Pancreas (tissue), 10 donors: ENCODE results near the gene NELL1. TPM values are rescaled to one million over a fixed set of nuclear protein-coding genes. Genes with fewer than 3 reads are reported as not detected.

Source experiments
- ATAC-seq, 4 donors: fragments of 200-7000 bp; cut with Tn5 transposase; one replicate each; pipeline versions ENCODE4 v1.8.0 to v1.9.1; 2020; ENCODE audit warnings: mild to moderate bottlenecking in 4 of 4, moderate library complexity in 4 of 4
- DNase-seq, 6 donors: peaks; one replicate each; pipeline ENCODE4 v3.0.0-alpha.2; 2020
- FAIRE-seq: peaks from 2 replicates; lab custom pipeline; 2012; peaks lifted over from hg19 to GRCh38; lab: Jason Lieb, UNC
- H3K27ac ChIP-seq, 4 donors: fragments of 200-600 bp; sonication (generic); 1 replicate in 3 of 4; 2 replicates in 1 of 4; pipeline versions ENCODE4 v1.5.0 to v1.8.0; 2020
- H3K27me3 ChIP-seq, 4 donors: fragments of 200-600 bp; one replicate each; pipeline ENCODE4 v1.8.0; 2021
- H3K36me3 ChIP-seq, 3 donors: fragments of 200-600 bp; sonication (generic) in 1 of 3; one replicate each; pipeline versions ENCODE4 v1.5.0 to v1.8.0; 2020 to 2021
- H3K4me1 ChIP-seq, 3 donors: fragments of 200-600 bp; one replicate each; pipeline ENCODE4 v1.8.0; 2021
- H3K4me3 ChIP-seq, 4 donors: fragments of 200-600 bp; sonication (generic) in 2 of 4; one replicate each; pipeline versions ENCODE4 v1.5.0 to v1.8.0; 2020 to 2021
- H3K9me3 ChIP-seq, 4 donors: fragments of 200-600 bp; one replicate each; pipeline ENCODE4 v1.8.0; 2021
- WGBS, 2 donors: extraction: QIAGEN DNeasy Blood & Tissue Kit; methylation state at CpG; one replicate each; pipeline ENCODE4 v1.1.7; 2013; 5-methylcytosine and 5-hydroxymethylcytosine counted together
- intact Hi-C, 3 donors: fragments of 100-400 bp; cut with DNase I; formaldehyde crosslinking; loops; one replicate each; pipeline versions ENCODE4 v1.11.1 to v1.14.2; 2022
- polyA plus RNA-seq, 2 donors: library from polyadenylated mRNA; stranded (reverse); fragments of 200-250 nt; gene quantifications; one replicate each; pipeline ENCODE4 v1.2.3, GENCODE V29; 2013
- total RNA-seq, 6 donors: library from RNA; stranded (reverse); fragmentation: NEBNext Ultra II Directional in 4 of 6; extraction: Animal tissue kit (Norgen Biotek cat#: 25700) in 4 of 6; gene quantifications; one replicate each; pipeline versions ENCODE4 v1.2.1 to v1.2.4, GENCODE V29; 2021 to 2023
- TF ChIP-seq, protein P1 (sequence below), 4 donors: fragments of 200-600 bp; sonication (generic) in 3 of 4; IDR thresholded peaks; one replicate each; pipeline versions ENCODE4 v1.5.0 to v1.8.0; 2021; ENCODE audit warnings: antibody characterized with exemption in 4 of 4
- donor health status: healthy with polysubstance abuse.
- donor health status: DM: no; HTN: no; CAD: no; lungs with moderate emphysema.
- donor health status: DM: no; HTN: no; CAD: no.
- donor health status: control.
- donor health status: control.
- donor health status: Bipolar disorder and iron deficiency.
- donor health status: DM: yes; HTN: yes; CAD: no.
- donor health status: DM: no; HTN: no; CAD: no.
- donor health status: DM: no; HTN: no; CAD: no.
- donor health status: DM: yes; HTN: yes; CAD: no.

Gene NELL1
- total and polyA plus RNA-seq, 8 donors: not detected

DNA sequence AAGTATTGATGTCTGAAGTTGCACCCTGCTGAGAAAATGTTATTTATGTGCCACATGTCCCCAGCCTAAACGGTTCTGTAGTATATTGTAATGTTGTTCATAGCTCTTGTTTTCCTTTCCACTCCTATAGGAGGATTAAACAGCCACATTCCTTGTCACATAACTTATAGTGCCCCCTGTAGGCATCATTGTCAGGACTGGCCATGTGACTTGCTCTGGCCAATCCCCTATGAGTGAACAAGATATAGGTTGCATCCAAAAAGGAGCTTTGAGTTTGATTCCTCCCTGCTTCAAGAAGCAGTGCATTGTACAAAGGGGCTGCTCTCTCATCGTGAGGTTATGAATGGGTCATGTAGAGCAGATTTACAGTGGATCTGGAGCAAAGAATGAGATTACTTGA is 805.9 kb downstream of the NELL1 start:
- Histone ChIP-seq H3K27ac (no peak overlapping the region), H3K27me3 (no peaks in the 10 kb centered on the region), H3K9me3 (no peaks in the 10 kb centered on the region), H3K4me3 (no peak overlapping the region), H3K36me3 (no peaks in the 10 kb centered on the region), H3K4me1 (peaks cover 0 to 3% (median 0%) of the 10 kb centered on the region in 3 donors)
- ATAC-seq: no peak
- intact Hi-C loops: no loop called here
- no peak for FAIRE-seq
- whole genome bisulfite sequencing, 2 donors: 43 to 53% methylated on average over 2 of the region's 2 CpGs
- no peak for DNase-seq
- TF ChIP-seq, protein P1, sequence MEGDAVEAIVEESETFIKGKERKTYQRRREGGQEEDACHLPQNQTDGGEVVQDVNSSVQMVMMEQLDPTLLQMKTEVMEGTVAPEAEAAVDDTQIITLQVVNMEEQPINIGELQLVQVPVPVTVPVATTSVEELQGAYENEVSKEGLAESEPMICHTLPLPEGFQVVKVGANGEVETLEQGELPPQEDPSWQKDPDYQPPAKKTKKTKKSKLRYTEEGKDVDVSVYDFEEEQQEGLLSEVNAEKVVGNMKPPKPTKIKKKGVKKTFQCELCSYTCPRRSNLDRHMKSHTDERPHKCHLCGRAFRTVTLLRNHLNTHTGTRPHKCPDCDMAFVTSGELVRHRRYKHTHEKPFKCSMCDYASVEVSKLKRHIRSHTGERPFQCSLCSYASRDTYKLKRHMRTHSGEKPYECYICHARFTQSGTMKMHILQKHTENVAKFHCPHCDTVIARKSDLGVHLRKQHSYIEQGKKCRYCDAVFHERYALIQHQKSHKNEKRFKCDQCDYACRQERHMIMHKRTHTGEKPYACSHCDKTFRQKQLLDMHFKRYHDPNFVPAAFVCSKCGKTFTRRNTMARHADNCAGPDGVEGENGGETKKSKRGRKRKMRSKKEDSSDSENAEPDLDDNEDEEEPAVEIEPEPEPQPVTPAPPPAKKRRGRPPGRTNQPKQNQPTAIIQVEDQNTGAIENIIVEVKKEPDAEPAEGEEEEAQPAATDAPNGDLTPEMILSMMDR (IDR thresholded peaks at IDR 0.05): no peak

DNA sequence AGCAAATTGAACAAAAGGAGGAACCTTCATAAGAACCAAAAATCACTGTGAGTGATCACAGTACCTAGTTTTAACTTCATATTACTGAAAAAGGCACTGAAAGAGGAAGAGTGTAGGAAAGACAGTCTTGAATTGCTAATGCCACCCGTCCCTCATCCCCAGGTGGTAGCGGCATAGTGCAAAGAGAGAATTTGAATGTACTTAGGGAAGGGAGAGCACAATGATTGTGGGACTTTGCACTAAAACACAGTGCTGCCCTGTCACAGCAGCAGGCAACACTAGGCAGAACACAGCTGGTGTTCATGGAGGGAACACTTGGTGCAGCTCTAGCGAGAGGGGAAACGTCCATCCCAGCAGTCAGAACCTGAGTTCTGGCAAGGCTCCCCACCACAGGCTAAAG is 807.2 kb downstream of the NELL1 start:
- Histone ChIP-seq H3K27ac (no peak overlapping the region), H3K36me3 (no peaks in the 10 kb centered on the region), H3K4me1 (peaks cover 0 to 3% (median 0%) of the 10 kb centered on the region in 3 donors), H3K9me3 (no peaks in the 10 kb centered on the region), H3K27me3 (no peaks in the 10 kb centered on the region), H3K4me3 (no peak overlapping the region)
- intact Hi-C loops: no loop called here
- no peak for ATAC-seq
- TF ChIP-seq, protein P1 (IDR thresholded peaks at IDR 0.05): no peak
- DNase-seq: no peak
- whole genome bisulfite sequencing, 2 donors: 65 to 77% methylated on average over 4 of the region's 4 CpGs
- no peak for FAIRE-seq

DNA sequence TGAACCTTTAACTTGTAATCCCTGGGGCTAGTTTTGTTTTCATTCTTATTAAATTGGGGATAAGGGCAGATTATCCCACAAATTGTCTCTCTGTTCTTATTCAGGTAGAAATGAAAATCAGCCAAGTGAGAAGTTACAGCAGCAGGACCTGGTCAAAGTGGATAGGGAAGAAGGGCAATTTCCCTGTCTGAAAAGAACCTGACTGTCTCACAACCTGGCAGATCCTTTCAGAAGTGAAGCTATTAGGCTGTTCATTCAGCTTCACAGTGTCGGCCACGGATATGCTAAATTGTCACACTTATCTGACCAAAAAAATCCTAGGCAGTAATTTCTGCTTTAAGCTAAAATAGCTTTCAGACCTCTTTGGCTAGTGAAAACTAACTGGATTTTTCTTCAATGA is 810.9 kb downstream of the NELL1 start:
- Histone ChIP-seq H3K36me3 (no peaks in the 10 kb centered on the region), H3K4me3 (no peak overlapping the region), H3K27ac (no peak overlapping the region), H3K9me3 (no peaks in the 10 kb centered on the region), H3K27me3 (no peaks in the 10 kb centered on the region), H3K4me1 (no peaks in the 10 kb centered on the region)
- FAIRE-seq (no peak), DNase-seq (no peak), ATAC-seq (no peak)
- 9 to 17% methylated on average over 2 of the region's 2 CpGs for whole genome bisulfite sequencing, 2 donors
- intact Hi-C loops: no loop called here
- TF ChIP-seq, protein P1 (IDR thresholded peaks at IDR 0.05): no peak

DNA sequence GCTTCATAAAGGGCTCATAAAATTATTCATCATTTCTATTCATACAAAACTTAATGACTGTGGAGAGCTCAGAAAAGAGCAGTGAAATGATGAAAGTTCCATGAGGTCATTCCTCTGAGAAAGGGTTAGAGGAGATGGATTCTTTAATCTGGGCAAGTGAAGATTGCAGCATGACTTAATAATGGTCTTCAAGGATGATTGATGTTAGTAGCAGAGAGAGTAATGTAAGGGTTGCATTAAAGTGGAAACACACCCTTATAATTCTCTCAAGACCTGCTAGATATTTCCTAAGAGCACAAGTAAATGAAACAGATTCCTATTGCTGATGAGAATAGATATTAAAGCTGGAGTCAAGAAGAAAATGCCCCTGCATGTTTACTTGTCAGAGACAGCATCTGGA is 811.9 kb downstream of the NELL1 start:
- no peak for ATAC-seq
- TF ChIP-seq, protein P1 (IDR thresholded peaks at IDR 0.05): no peak
- DNase-seq: no peak

DNA sequence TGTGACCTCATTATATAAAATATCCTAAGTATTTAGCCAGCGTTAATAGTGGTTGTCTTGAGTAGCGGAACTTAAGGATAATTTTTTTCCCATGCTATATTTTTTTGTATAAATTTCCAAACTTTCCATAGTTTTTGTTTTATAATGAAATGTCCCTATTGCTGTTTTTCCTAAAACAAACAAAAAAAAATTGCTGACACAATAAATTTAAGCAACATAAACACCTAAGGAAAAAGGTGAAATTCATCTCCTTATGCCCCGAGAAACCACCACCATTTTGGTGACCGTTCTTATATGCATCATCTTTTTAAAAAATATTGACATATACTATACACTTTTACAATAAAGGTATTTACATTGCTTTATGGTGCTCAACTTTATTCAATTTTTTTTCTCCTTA is 814.7 kb downstream of the NELL1 start:
- H3K9me3 ChIP-seq: no peaks in the 10 kb centered on the region
- no peaks in the 10 kb centered on the region for H3K27me3 ChIP-seq
- H3K4me3 ChIP-seq: no peak overlapping the region
- H3K4me1 ChIP-seq: no peaks in the 10 kb centered on the region
- TF ChIP-seq, protein P1 (IDR thresholded peaks at IDR 0.05): no peak
- FAIRE-seq: no peak
- intact Hi-C loops: no loop called here
- no peak for DNase-seq
- no peaks in the 10 kb centered on the region for H3K36me3 ChIP-seq
- no peak for ATAC-seq
- no peak overlapping the region for H3K27ac ChIP-seq
- 85 to 94% methylated on average over 4 of the region's 4 CpGs for WGBS, 2 donors

More for the DNA sequence above, 811.9 kb downstream of the NELL1 start:
- no peak for FAIRE-seq
- H3K36me3 ChIP-seq: no peaks in the 10 kb centered on the region
- intact Hi-C loops: no loop called here
- no peak overlapping the region for H3K27ac ChIP-seq
- H3K9me3 ChIP-seq: no peaks in the 10 kb centered on the region
- H3K4me1 ChIP-seq: no peaks in the 10 kb centered on the region
- no peak overlapping the region for H3K4me3 ChIP-seq
- no peaks in the 10 kb centered on the region for H3K27me3 ChIP-seq
